OCI-LY7 (cell line): ENCODE measurements around the gene C16orf74. TPM values are rescaled to one million over a fixed set of nuclear protein-coding genes. Genes with fewer than 3 reads are reported as not detected.
A peak's percentile ranks its signal among the peaks of the same experiment; 100 is the strongest.

ENCODE experiments used
- BruUV-seq: library from RNA; stranded (reverse); fragments of 400-500 nt; replicated peaks from 2 replicates; lab custom pipeline; 2021; lab: Mats Ljungman, UMichigan
- CTCF ChIA-PET: fragments of 300-600 bp; sonication (Branson Sonifier 250); formaldehyde crosslinking; loops from one replicate; lab custom pipeline; 2022; ENCODE audit warnings: antibody characterized with exemption; ENCODE audit not compliant: unreplicated experiment; lab: Charles Lee
- POLR2A ChIA-PET: fragments of 300-600 bp; sonication (Branson Sonifier 250); formaldehyde crosslinking; loops from one replicate; lab custom pipeline; 2022; ENCODE audit warnings: antibody characterized with exemption; lab: Charles Lee
- DNase-seq: peaks from one replicate; pipeline ENCODE4 v3.0.0-alpha.2; 2015; ENCODE audit warnings: low spot score
- H2AFZ ChIP-seq: fragments of 200-600 bp; sonication (generic), shearing (Covaris generic); 2 replicates; pipeline ENCODE4 v1.6.1; 2014; ENCODE audit warnings: mild to moderate bottlenecking, antibody characterized with exemption, low read length, moderate library complexity
- H3K27ac ChIP-seq: fragments of 200-600 bp; sonication (generic); 2 replicates; pipeline ENCODE4 v1.5.1; 2014; ENCODE audit warnings: mixed run types, low read depth, mild to moderate bottlenecking, moderate library complexity, low read length, inconsistent platforms; ENCODE audit not compliant: poor library complexity, severe bottlenecking
- H3K36me3 ChIP-seq: fragments of 200-600 bp; sonication (generic); 2 replicates; pipeline ENCODE4 v1.6.1; 2014; ENCODE audit warnings: mild to moderate bottlenecking, antibody characterized with exemption, low read length, moderate library complexity, mixed read lengths; ENCODE audit not compliant: insufficient read depth
- H3K4me1 ChIP-seq: fragments of 200-600 bp; sonication (generic); 2 replicates; pipeline ENCODE4 v1.5.1; 2014; ENCODE audit warnings: mild to moderate bottlenecking, low read length; ENCODE audit not compliant: insufficient read depth, poor library complexity, severe bottlenecking
- H3K4me2 ChIP-seq: fragments of 200-600 bp; sonication (generic); 2 replicates; pipeline ENCODE4 v1.6.1; 2014; ENCODE audit warnings: mild to moderate bottlenecking, low read length
- H3K4me3 ChIP-seq: fragments of 200-600 bp; sonication (generic); 2 replicates; pipeline ENCODE4 v1.5.1; 2014; ENCODE audit warnings: mild to moderate bottlenecking, low read depth, low read length; ENCODE audit not compliant: poor library complexity, severe bottlenecking
- H3K79me2 ChIP-seq: fragments of 200-600 bp; sonication (generic); 2 replicates; pipeline ENCODE4 v1.6.1; 2016; ENCODE audit warnings: low read depth, mild to moderate bottlenecking, low read length, moderate library complexity, mixed read lengths; ENCODE audit not compliant: insufficient read depth
- H3K9me2 ChIP-seq: fragments of 200-600 bp; sonication (generic); 2 replicates; pipeline ENCODE4 v1.6.1; 2016; ENCODE audit warnings: mild to moderate bottlenecking, low read length, mixed read lengths; ENCODE audit not compliant: insufficient read depth
- H3K9me3 ChIP-seq: fragments of 200-600 bp; sonication (generic); 2 replicates; pipeline ENCODE4 v1.6.1; 2014; ENCODE audit warnings: mild to moderate bottlenecking, mixed run types, low read length, mixed read lengths
- H4K20me1 ChIP-seq: fragments of 200-600 bp; sonication (generic); 2 replicates; pipeline ENCODE4 v1.6.1; 2014; ENCODE audit warnings: mild to moderate bottlenecking, antibody characterized with exemption, low read length, moderate library complexity, mixed read lengths; ENCODE audit not compliant: insufficient read depth
- EZH2phosphoT487 ChIP-seq: fragments of 200-600 bp; sonication (generic); IDR thresholded peaks from 2 replicates; pipeline ENCODE4 v1.6.1; 2018; ENCODE audit warnings: low read depth, borderline replicate concordance, mild to moderate bottlenecking, mixed run types, antibody characterized with exemption, low read length, moderate library complexity, mixed read lengths
- intact Hi-C: fragments of 100-400 bp; cut with micrococcal nuclease; formaldehyde crosslinking; loops from one replicate; pipeline ENCODE4 v1.10.0; 2022; ENCODE audit not compliant: unreplicated experiment
- total RNA-seq, 2 experiments: library from RNA; depleted of rRNA in 1 of 2; stranded (reverse); fragments of >200 nt in 1 of 2; shearing (Covaris generic) in 1 of 2; gene quantifications; 2 replicates each; pipeline ENCODE4 v1.2.3, GENCODE V29; 2014 to 2022
- TF ChIP-seq, protein P1 (sequence below): fragments of 200-600 bp; sonication (generic); conservative IDR thresholded peaks from 2 replicates; pipeline ENCODE4 v1.5.1; 2014; ENCODE audit warnings: mild to moderate bottlenecking, antibody characterized with exemption, low read length, moderate library complexity, mixed read lengths

The C16orf74 gene
- total RNA-seq, 2 experiments from 2014 or later: 6.8 to 9.7 TPM

DNA sequence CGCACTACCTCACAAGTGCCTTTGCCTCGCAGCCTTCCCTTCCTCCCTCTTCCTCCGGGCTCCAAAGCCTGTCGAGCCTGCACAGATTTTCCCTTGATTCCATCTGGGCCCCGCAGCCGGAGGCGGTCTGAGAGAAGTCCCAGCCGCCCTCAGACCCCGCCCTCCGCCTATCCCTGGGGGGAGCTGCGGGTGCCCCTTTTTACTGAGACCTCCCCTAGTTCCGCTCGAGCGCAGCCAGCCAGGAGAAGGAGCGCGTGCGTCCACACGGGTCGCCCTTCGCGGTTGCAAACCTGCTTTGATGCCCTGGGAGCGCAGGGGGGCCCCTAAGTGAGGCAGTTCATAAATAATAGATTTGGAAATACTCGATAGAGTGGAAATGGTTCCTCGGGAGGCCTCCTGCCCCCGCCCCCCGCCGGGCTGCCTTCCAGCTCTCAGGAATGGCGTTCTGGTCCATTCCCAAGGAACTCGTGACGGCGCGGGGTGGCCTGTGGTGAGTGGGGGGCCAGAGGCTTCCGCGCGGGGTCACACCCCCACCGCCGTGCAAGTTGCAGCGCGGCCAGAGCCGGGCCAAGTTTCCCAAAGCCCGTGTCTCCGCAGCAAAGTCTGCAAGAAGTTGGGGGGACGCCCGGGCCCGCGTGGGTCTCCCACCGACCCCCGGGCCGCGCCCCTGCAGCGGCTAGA is 610 bp downstream of the C16orf74 start:
- intact Hi-C loops: loop anchor here (10.0 kb wide), 1 partner anchor 445 kb away; no protein-coding TSS in a partner anchor
- Histone ChIP-seq H3K9me2 (no peaks in the 10 kb centered on the region), H3K4me3 (peak overlapping the region; percentile 62), H3K4me1 (peaks cover 90% of the 10 kb centered on the region), H2AFZ (no peak overlapping the region), H3K9me3 (no peaks in the 10 kb centered on the region), H3K79me2 (no peaks in the 10 kb centered on the region), H3K36me3 (no peaks in the 10 kb centered on the region), H3K27ac (no peak overlapping the region), H3K4me2 (peak overlapping the region; percentile 92), H4K20me1 (no peaks in the 10 kb centered on the region)
- BruUV-seq: no TSS peak
- no peak for TF ChIP-seq EZH2phosphoT487
- TF ChIP-seq, protein P1, sequence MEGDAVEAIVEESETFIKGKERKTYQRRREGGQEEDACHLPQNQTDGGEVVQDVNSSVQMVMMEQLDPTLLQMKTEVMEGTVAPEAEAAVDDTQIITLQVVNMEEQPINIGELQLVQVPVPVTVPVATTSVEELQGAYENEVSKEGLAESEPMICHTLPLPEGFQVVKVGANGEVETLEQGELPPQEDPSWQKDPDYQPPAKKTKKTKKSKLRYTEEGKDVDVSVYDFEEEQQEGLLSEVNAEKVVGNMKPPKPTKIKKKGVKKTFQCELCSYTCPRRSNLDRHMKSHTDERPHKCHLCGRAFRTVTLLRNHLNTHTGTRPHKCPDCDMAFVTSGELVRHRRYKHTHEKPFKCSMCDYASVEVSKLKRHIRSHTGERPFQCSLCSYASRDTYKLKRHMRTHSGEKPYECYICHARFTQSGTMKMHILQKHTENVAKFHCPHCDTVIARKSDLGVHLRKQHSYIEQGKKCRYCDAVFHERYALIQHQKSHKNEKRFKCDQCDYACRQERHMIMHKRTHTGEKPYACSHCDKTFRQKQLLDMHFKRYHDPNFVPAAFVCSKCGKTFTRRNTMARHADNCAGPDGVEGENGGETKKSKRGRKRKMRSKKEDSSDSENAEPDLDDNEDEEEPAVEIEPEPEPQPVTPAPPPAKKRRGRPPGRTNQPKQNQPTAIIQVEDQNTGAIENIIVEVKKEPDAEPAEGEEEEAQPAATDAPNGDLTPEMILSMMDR: peak; percentile 15; the same call in 1 of the 2 replicates
- POLR2A ChIA-PET: no interaction called here
- CTCF ChIA-PET: interaction anchor here (0.6 kb wide), 1 partner anchor 71 kb away, joined by 6 read pairs; no protein-coding TSS in a partner anchor
- peak; percentile 42 for DNase-seq

DNA sequence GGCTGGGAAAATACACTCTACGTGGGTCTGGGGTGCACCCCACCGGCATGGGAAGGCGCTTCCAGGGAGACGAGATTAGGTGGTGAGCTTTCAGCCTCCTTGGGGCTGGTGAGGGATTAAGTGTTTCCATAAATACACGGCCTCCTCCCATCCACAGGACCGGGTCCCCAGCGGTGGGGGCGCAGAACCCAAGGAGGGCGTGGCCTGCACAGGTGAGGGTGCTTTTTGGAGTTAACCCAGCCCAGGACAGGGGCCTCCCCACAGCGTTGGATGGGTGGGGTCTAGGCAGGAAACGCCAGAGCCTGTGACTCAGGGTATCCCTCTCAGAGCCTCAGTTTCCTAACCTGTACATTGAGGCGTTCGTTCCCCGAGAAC is 1.1 kb downstream of the C16orf74 start:
- no peaks in the 10 kb centered on the region for H3K79me2 ChIP-seq
- H4K20me1 ChIP-seq: no peaks in the 10 kb centered on the region
- H3K4me2 ChIP-seq: peak overlapping the region; percentile 92
- no peak overlapping the region for H3K27ac ChIP-seq
- no peak overlapping the region for H2AFZ ChIP-seq
- peaks cover 84% of the 10 kb centered on the region for H3K4me1 ChIP-seq
- intact Hi-C loops: loop anchor here (10.0 kb wide), 1 partner anchor 445 kb away; no protein-coding TSS in a partner anchor
- no peak for DNase-seq
- ChIA-PET CTCF (interaction anchor here (0.6 kb wide), 1 partner anchor 71 kb away, joined by 6 read pairs; no protein-coding TSS in a partner anchor), POLR2A (no interaction called here)
- no TSS peak for BruUV-seq
- no peak for TF ChIP-seq EZH2phosphoT487
- TF ChIP-seq, protein P1: no peak
- no peaks in the 10 kb centered on the region for H3K9me3 ChIP-seq
- no peaks in the 10 kb centered on the region for H3K9me2 ChIP-seq
- H3K4me3 ChIP-seq: peak overlapping the region; percentile 62
- H3K36me3 ChIP-seq: no peaks in the 10 kb centered on the region
